ENCODE measurements around the gene PTGDR2. TPM values are rescaled to one million over a fixed set of nuclear protein-coding genes. Genes with fewer than 3 reads are reported as not detected.

PTGDR2 gene
- total and polyA plus RNA-seq, 9 of the 15 experiments (the other 6 are each of a cell fraction or from before 2014, with no cell fraction given), result 0.51 to 2.6 (median 1.6) TPM

- H3K4me2 ChIP-seq (ENCODE audit: insufficient read depth, low read length), result no peak overlapping the region
- H3K9me3 ChIP-seq (replicated peaks; ENCODE audit: control insufficient read depth, insufficient read depth, low read depth, low read length), result no peaks in the 10 kb centered on the region
- no peak overlapping the region for H3K9ac ChIP-seq (ENCODE audit: insufficient read depth in 1 of 2, low read depth in 2 of 2, low read length in 2 of 2)
- POLR2A ChIA-PET, result interaction anchor here (1.1 kb wide), 1 partner anchor 9 kb away, joined by 3 read pairs; no protein-coding TSS in a partner anchor
- BruUV-seq (replicated peaks), result no TSS peak
- FAIRE-seq (no peak), ATAC-seq (no peak), DNase-seq (ENCODE audit: extremely low read depth in 1 of 4, low spot score in 3 of 4) (no peak)
- 0 out of 5 replicates have a peak, but pooled peaks cover 0 to 3% of the 10 kb centered on the region in 2 experiments for H3K4me1 ChIP-seq (replicated peaks in 1 of 2; ENCODE audit: control insufficient read depth in 2 of 2, insufficient read depth in 2 of 2, low read length in 2 of 2)
- no peak overlapping the region for H2AFZ ChIP-seq (ENCODE audit: low read depth, low read length)
- H3K4me3 ChIP-seq, result no peak overlapping the region
- H3K36me3 ChIP-seq (ENCODE audit: control insufficient read depth, insufficient read depth, low read length), result peaks cover 19% of the 10 kb centered on the region; the same call in 2 of the 3 replicates
- 41% methylated on average over 1 of the region's 1 CpG for WGBS (ENCODE audit: insufficient coverage, low coverage, missing lambda C conversion rate)
- CTCF ChIA-PET (ENCODE audit: low intra/inter-chr PET ratio), result interaction anchor here (0.6 kb wide), 1 partner anchor 266 kb away, joined by 4 read pairs; no protein-coding TSS in a partner anchor
- intact Hi-C loops (cut with micrococcal nuclease), result no loop called here
- no peaks in the 10 kb centered on the region for H4K20me1 ChIP-seq (replicated peaks; ENCODE audit: control insufficient read depth, insufficient read depth, low read length)
- TF ChIP-seq ZNF224 (CRISPR knock-in tag; IDR thresholded peaks at IDR 0.05), result no peak
- in situ Hi-C loops (cut with MboI), result no loop called here
- H3K9me1 ChIP-seq (ENCODE audit: control insufficient read depth, insufficient read depth, low read length), result peaks cover 3% of the 10 kb centered on the region
- no peaks in the 10 kb centered on the region for H3K79me2 ChIP-seq (ENCODE audit: control insufficient read depth, insufficient read depth, low read length)
- no peaks in the 10 kb centered on the region for H3K27me3 ChIP-seq (ENCODE audit: control insufficient read depth in 2 of 2, insufficient read depth in 2 of 2, low read length in 2 of 2)
- no peak overlapping the region for H3K27ac ChIP-seq (ENCODE audit: extremely low read depth, low read depth, low read length)
These were observed 23.4 kb upstream of the PTGDR2 start for GRCh38 chr11:60879104-60879503.

GRCh38 chr11:60878245-60879101 is 22.7 kb upstream of the PTGDR2 start:
- 71% methylated on average over 5 of the region's 5 CpGs for WGBS (ENCODE audit: insufficient coverage, low coverage, missing lambda C conversion rate)
- in situ Hi-C loops (cut with MboI) (no loop called here), intact Hi-C loops (cut with micrococcal nuclease) (no loop called here)
- no peak for TF ChIP-seq ZNF584 (CRISPR knock-in tag; IDR thresholded peaks at IDR 0.05; ENCODE audit: low read depth)
- no peak for TF ChIP-seq SMARCC2 (IDR thresholded peaks at IDR 0.05; ENCODE audit: low read depth)
- BruUV-seq (replicated peaks), result no TSS peak
- Histone ChIP-seq H3K9ac (ENCODE audit: insufficient read depth in 1 of 2, low read depth in 2 of 2, low read length in 2 of 2) (no peak overlapping the region), H3K4me1 (replicated peaks in 1 of 2; ENCODE audit: control insufficient read depth in 2 of 2, insufficient read depth in 2 of 2, low read length in 2 of 2) (peaks cover 0 to 6% of the 10 kb centered on the region in 2 experiments; a peak in 3 of 5 replicates), H4K20me1 (replicated peaks; ENCODE audit: control insufficient read depth, insufficient read depth, low read length) (no peaks in the 10 kb centered on the region), H3K9me3 (replicated peaks; ENCODE audit: control insufficient read depth, insufficient read depth, low read depth, low read length) (no peaks in the 10 kb centered on the region), H3K79me2 (ENCODE audit: control insufficient read depth, insufficient read depth, low read length) (no peaks in the 10 kb centered on the region), H3K9me1 (ENCODE audit: control insufficient read depth, insufficient read depth, low read length) (peaks cover 3% of the 10 kb centered on the region), H2AFZ (ENCODE audit: low read depth, low read length) (no peak overlapping the region), H3K27me3 (ENCODE audit: control insufficient read depth in 2 of 2, insufficient read depth in 2 of 2, low read length in 2 of 2) (no peaks in the 10 kb centered on the region), H3K36me3 (ENCODE audit: control insufficient read depth, insufficient read depth, low read length) (peaks cover 19% of the 10 kb centered on the region; the same call in 2 of the 3 replicates), H3K4me3 (no peak overlapping the region), H3K27ac (ENCODE audit: extremely low read depth, low read depth, low read length) (no peak overlapping the region), H3K4me2 (ENCODE audit: insufficient read depth, low read length) (no peak overlapping the region)
- no peak for FAIRE-seq
- no peak for DNase-seq (ENCODE audit: extremely low read depth in 1 of 4, low spot score in 3 of 4)
- ChIA-PET POLR2A (interaction anchor here (1.1 kb wide), 1 partner anchor 9 kb away, joined by 3 read pairs; no protein-coding TSS in a partner anchor), CTCF (ENCODE audit: low intra/inter-chr PET ratio) (interaction anchor here (0.6 kb wide), 1 partner anchor 267 kb away, joined by 4 read pairs; no protein-coding TSS in a partner anchor)
- ATAC-seq, result no peak

Data from K562 (cell line).